ENCODE data around the gene ENDOG.
"Not testable (repeated sequence)": the region's sequence is repeated elsewhere in the genome, so short reads cannot be mapped to it uniquely, and the experiment has no call there.

Gene ENDOG

DNA sequence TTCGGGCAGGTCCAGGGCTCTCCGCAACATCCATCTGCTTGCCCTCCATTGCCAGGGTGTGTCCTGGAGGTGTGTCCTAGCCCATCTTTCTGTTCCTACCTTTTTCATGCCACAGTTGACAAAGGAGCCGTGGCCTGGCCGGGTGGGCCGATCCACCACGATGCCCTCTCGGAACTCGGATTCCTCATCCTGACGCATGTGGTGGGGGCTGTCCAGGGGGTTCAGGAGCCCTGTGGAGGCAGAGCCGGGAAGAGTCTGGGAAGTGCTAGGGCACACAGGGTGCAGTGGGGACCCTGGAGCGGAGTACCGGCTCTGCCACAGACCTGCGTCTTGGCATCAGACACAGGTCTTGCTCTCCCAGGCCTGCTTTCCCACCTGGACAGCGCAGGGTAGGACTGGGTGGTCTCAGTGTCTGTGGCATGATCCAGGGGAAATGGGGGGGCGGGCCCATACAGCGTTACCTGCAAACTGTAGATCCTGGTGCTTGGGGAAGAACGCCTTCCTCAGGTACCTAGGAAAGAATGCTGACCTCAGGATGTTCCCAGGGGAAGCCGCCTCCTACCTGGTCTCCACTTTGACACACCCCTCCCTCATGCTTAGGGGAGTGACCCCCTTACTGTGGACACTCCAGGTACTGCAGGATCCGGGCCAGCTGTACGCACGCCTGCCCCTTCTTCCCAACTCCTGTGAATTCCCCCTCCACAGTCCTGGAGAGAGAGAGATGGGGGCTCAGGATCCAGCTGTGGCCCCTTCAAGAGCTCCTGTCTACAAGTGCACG lies 7.8 kb downstream of the ENDOG start:
- in situ Hi-C loops (cut with HindIII; ENCODE audit: low sequenced_read_pairs), result no loop called here

DNA sequence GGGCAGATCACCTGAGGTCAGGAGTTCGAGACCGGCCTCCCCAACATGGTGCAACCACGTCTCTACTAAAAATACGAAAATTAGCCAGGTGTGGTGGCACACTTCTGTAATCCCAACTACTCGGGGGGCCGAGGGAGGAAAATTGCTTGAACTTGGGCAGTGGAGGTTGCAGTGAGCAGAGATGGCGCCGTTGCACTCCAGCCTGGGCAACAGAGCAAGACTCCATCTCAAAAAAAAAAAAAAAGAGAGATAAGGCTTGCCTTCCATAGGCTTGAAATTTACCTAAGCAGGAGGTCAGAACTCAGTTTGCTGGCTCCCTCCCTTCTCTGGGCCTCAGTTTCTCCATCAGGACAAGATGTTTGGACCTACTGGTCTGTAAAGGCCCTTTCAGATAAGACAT lies 10.0 kb downstream of the ENDOG start:
- in situ Hi-C loops (cut with HindIII; ENCODE audit: low sequenced_read_pairs), result no loop called here

DNA sequence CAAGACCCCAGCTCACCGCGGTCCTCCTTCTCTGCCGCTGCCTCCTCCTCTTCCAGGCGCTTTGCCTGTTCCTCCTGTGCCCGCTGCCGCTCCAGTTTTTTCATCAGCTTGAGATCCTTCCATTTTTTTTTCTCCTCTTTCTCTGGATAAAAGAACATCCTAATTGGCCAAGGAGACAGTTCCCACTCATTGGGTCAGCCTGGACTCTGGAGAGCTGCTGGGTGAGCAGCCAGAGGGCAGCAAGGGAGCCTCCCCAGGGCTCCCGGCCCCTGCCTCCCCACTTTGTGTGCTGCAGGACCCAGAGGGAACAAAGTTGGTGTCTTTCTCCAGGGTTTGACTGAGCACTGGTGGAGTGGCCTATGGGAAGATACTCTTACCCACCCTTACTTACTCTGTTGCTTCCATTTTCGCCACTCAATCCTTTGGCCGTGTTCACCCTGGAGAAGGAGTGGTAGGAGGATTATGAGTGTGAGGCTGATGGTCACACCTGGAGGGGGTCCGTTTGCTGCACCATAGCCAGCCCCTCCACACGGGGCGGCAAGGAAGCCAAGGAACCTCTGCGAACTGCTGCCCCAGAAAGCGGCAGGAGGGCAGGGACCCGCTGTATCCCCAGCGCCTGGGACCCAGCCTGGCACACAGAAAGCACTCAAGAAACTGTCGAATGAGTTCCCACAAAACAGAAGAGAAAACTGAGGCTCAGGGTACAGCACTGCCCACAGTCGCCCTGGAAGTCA lies 10.6 kb downstream of the ENDOG start:
- in situ Hi-C loops (cut with HindIII; ENCODE audit: low sequenced_read_pairs), result no loop called here

DNA sequence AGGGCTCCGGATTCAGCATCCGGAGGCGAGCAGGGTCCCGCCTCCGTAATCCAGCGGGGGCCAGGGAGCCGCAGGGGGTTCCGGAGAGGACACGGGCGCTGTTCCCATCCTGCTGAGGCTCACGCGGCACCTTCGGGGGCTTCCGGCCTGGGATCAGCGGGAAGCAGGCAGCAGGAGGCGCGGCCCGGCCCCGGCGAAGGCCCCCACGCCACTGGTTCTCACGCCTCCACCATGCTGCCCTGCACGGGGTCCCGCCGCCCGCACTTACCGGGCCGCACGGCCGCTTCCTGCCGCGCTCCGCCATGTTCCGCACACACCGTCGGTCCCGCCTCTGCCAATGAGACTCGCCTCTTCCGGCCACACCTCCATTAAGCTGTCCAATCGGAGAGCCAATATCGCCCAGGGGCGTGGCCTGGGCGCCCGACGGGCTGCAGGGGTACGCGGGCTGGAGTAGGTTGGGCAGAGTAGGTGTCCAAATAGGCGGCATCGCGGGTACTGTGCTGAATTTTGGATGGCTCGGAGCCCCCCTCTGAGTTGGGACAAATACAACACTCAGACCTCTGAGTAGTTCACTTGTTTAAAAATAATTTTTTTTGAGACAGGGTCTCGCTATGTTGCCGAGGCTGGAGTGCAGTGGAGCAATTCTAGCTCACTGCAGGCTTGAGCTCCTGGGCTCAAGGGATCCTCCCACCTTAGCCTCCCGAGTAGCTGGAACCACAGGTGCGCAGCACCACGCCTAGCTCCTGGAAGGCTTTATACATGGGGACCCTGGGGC lies 11.4 kb downstream of the ENDOG start, which contains the start of gene SPOUT1:
TSS of gene SPOUT1 (minus strand) at position 318 of the 775 bp plus-strand sequence. CDS start at position 304, 14 bp downstream.
- in situ Hi-C loops (cut with HindIII; ENCODE audit: low sequenced_read_pairs), result no loop called here

DNA sequence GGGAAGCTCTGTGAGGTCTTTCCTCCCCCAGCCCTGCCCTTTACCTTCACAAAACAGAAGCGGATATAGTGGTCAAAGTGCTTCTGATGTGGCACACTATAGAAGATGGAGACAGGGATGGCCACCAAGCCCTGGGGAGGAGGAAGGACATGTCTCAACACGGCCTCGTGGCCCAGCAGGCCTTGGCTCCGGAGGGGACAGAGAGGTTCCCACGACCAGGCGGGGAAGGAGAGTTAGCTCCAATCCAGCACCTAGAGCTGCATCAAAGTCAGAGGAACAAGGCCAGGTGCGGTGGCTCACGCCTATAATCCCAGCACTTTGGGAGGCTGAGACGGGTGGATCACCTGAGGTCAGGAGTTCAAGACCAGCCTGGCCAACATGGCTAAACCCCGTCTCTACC lies 15.4 kb downstream of the ENDOG start:
- in situ Hi-C loops (cut with HindIII; ENCODE audit: low sequenced_read_pairs), result no loop called here

DNA sequence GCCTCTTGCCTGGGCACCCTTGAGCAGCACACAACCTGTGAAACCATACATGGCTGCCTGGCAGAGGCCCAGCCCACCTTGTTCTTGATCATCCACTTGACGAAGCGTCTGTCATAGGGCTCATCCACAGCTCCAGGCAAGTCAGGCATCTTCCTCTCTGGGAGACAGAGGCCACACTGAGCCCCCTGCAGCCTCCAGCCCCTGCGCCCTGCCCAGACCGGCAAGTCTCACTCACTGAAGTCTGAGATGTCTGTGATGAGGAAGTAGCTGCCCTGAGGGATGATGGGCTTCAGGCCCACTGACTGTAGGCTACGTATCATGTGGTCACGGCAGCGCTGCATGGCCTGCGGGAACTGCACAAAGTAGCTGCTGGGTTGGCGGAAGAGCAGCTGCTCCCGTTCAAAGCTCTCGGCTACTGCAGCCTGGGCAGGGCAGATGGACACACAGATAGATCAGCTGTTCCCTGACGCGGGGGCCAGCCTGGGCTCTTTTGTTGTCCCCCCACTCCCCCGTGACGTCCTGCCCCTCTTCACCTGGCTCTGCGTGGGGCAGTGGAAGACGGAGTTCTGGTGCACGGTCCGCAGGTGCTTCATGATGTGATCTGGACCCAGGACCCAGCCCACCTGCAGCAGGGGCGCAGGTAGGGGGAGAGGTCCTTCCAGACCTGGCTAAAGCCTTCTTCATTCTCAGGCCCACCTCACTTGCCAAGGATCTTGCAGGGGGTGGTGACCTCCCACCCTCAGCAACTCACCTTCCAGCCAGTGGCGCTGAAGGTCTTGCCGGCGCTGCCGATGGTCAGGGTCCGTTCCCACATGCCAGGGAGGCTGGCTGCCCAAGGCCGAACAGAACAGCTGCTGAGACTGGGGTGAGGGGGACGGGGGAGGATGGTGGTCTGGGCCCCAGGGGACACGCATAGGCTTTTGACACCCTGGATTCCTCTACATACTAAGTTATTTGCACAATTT lies 17.2 kb downstream of the ENDOG start:
- in situ Hi-C loops (cut with HindIII; ENCODE audit: low sequenced_read_pairs), result no loop called here

DNA sequence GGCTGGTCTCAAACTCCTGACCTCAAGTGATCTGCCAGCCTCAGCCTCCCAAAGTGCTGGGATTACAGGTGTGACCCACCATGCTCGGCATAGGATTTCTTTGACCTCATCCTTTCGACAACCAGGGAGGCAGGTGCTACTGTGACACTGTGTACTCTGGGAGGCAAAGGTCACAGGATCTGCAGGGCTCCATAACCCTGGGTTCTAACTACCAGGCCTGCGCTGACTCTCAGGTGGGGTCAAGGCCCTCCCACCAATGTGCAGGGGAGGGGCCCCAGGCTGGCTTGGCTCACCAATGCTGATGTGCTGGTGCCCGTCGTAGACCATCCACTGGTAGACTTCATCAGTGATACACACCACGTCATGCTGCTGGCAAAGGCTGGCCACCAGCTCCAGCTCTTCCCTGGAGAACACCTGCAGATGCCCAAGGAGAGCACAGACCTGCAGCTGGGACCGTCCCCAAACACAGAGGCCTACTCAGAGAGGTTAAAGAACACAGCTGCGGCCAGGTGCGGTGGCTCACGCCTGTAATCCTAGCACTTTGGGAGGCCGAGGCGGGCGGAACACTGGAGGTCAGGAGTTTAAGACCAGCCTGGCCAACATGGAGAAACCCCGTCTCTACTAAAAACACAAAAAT lies 18.3 kb downstream of the ENDOG start:
- in situ Hi-C loops (cut with HindIII; ENCODE audit: low sequenced_read_pairs), result no loop called here

DNA sequence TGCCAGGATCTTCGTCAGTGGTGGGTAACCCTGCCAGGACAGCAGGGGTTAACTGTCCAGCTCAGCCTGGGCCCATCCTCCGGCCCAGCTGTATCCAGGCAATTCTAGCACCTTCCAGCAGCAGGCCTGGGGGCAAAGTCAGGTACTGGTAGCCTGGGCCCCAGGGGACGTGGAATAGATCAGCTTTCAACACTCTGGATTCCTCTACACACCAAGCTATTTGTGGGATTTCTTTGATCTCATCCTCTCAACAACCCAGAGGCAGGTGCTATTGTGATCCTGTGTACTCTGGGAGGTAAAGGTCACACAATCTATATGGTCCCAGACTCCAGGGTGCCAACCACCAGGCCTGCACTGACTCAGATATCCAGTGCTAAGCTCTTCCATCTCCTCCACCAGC lies 20.0 kb downstream of the ENDOG start:
- in situ Hi-C loops (cut with HindIII; ENCODE audit: low sequenced_read_pairs), result no loop called here

DNA sequence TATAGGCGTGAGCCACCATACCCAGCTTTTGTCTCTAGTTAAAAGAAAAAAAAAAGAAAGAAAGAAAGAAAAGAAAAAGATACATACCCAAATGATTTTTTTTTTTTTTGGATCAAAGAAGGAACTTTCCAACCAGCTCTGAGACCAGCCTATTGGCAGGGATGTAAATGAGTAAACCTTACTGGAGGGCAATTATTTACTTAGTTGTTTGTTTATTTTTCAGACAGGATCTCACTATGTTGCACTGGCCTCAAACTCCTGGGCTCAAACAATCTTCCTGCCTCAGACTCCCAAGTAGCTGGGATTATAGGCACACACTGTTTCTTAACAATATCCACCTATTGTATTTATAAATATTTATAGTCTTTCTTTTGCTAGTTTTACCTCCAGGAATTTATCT lies 22.2 kb downstream of the ENDOG start:
- in situ Hi-C loops (cut with HindIII; ENCODE audit: low sequenced_read_pairs), result no loop called here

DNA sequence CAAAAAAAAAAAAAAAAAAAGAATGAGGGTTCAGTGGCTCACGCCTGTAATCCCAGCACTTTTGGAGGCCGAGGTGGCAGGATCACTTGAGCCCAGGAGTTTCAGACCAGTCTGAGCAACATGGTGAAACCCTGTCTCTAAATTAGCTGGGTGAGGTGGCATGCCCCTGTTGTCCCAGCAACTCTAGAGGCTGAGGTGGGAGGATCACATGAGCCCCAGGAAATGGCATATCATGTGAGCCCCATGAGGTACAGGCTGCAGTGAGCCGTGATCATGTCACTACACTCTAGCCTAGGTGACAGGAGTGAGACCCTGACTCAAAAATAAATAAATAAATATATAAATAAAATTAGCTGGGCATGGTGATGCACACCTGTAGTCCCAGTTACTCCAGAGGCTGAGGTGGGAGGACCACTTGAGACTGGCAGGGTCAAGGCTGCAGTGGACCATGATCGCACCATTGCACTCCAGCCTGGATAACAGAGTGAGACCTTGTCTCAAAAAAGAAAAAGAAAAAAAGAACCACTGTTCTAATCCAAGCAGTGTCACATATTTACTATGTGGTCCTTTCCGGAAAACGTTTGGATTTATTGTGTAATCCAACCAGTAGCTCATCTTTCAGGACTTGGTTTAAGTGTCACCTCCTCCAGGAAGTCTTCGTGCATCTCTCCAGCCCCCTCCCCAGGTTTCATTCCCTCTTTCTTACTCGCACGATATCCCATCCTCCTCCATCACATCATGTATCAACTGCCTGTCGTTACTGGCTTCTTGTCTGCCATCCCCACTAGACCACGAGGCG lies 23.6 kb downstream of the ENDOG start:
- in situ Hi-C loops (cut with HindIII; ENCODE audit: low sequenced_read_pairs), result no loop called here

DNA sequence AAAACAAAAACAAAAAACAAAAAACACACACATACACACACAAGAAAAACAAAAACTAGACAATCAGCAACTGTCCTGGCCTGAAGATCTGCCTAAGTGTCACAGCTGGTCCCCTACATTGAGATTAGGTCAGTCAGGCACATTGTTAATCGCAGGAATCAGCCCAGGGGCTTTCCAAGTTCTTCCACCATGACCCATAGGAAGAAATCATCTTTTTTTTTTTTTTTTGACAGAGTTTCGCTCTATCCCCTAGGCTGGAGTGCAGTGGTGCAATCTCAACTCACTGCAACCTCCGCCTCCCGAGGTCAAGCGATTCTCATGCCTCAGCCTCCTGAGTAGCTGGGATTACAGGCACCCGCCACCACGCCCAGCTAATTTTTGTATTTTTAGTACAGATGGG lies 24.9 kb downstream of the ENDOG start:
- in situ Hi-C loops (cut with HindIII; ENCODE audit: low sequenced_read_pairs), result not testable (repeated sequence)

DNA sequence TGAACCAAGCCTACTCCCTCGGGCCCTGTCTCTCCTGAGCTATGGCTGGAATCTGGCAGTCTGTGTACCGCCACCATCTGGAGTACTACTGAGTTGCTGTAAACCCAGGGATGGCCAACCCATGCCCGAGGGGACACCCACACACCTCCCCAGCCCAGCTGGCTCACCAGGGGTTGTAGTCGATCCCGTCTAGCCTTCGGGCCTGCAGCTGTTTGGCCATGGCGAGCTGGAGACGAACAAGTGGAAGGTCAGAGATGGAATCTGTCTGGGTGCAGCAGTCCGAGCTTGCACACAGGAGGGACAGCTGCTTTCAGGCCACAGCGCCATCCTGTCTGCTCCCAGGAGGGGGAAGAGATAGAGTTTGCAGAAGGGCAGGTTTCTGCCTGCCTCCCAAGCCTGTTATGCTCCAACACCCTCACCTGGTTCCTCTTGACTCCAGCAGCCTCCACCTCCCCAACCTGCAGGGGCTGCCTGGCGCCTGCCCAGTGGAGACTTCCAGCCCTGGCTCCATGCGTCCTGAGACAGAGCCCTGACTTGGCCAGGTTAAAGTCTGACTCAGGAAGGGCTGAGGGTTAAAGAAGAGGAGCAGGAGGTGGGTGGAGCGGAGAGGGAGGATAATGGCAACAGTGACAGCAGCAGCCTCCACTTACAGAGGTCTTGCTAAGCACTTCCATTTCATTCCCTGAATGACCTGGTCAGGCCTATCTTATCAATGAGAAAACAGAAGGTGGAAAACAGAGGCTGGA lies 27.1 kb downstream of the ENDOG start:
- in situ Hi-C loops (cut with HindIII; ENCODE audit: low sequenced_read_pairs), result no loop called here

DNA sequence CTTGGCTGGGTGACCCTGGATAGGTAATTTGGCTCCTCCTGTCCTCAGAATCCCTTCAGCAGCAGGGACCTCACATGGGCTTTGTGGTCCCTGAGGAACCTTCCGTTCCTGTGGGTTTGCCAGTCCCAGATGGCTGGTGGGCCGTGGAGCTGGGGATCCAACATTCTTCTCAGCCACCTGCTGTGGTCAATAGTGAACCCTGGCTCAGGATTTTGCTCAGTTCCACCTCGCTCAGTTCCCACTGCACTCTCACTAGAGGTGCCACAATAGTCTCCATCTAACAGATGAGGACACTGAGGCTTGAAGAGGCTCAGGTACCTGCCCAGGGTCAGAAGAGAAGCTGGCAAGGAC lies 28.4 kb downstream of the ENDOG start:
- in situ Hi-C loops (cut with HindIII; ENCODE audit: low sequenced_read_pairs), result no loop called here

DNA sequence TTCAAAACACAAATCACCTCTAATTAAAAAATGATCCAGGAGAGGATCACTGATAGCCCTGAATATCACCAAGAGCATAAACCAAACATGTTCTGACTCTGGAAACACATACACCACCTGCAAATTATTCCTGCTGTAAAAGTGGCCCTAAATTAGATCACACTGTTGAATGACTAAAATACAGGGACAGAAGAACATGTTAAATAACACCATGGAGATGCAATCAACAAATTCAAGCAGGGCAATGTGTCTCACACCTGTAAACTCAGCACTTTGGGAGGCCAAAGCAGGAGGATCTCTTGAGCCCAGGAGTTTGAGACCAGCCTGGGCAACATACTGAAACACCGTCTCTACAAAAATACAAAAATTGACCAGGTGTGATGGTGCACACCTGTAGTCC lies 29.5 kb downstream of the ENDOG start:
- in situ Hi-C loops (cut with HindIII; ENCODE audit: low sequenced_read_pairs), result no loop called here

DNA sequence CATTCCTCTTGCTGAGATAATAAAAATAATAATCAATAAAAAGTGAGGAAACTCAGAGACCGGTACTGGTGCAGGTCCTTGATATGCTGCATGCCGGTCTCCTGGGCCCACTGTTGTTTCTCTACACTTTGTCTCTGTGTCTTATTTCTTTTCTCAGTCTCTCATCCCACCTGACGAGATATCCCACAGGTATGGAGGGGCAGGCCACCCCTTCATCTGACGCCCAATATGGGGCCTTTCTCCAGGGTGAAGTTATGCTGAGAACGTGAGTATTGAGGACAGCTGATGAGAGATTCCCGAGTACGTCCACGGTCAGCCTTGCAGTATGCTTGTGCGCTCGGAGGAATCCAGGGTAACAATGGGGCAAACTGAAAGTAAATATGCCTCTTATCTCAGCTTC lies 32.7 kb downstream of the ENDOG start:
- in situ Hi-C loops (cut with HindIII; ENCODE audit: low sequenced_read_pairs), result not testable (repeated sequence)

DNA sequence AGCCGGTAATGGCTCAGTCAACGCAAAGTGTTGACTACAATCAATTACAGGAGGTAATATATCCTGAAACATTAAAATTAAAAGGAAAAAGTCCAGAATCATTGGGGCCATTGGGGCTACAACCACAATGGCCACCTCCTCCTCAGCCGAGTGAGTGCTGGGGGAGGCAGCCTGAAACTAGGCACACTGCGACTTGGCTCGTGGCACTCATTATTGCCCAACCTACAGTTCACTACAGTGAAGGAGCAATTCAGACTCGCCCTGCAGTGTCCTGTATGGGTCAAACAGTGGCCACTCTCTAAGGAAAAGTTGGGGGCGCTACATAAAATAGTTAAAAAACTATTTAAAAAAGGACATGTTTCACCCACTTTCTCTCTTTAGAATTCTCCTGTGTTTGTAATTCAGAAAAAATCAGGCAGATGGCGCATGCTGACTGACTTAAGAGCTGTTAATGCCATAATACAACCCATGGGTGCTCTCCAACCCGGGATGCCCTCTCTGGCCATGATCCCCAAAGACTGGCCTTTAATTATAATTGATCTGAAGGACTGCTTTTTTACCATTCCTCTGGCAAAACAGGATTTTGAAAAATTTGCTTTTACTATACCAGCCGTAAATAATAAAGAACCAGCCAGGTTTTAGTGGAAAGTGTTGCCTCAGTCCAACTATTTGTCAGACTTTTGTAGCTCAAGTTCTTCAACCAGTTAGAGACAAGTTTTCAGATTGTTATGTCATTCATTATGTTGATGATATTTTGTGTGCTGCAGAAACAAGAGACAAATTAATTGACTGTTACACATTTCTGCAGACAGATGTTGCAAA lies 33.7 kb downstream of the ENDOG start:
- in situ Hi-C loops (cut with HindIII; ENCODE audit: low sequenced_read_pairs), result not testable (repeated sequence)

DNA sequence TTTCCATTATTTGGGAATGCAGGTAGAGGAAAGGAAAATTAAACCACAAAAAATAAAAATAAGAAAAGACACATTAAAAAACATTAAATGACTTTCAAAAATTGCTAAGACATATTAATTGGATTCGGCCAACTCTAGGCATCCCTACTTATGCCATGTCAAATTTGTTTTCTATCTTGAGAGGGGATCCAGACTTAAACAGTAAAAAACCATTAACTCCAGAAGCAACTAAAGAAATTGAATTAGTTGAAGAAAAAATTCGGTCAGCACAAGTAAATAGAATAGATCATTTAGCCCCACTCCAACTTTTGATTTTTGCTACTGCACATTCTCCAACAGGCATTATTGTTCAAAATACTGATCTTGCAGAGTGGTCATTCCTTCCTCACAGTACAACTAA lies 34.3 kb downstream of the ENDOG start:
- in situ Hi-C loops (cut with HindIII; ENCODE audit: low sequenced_read_pairs), result not testable (repeated sequence)

DNA sequence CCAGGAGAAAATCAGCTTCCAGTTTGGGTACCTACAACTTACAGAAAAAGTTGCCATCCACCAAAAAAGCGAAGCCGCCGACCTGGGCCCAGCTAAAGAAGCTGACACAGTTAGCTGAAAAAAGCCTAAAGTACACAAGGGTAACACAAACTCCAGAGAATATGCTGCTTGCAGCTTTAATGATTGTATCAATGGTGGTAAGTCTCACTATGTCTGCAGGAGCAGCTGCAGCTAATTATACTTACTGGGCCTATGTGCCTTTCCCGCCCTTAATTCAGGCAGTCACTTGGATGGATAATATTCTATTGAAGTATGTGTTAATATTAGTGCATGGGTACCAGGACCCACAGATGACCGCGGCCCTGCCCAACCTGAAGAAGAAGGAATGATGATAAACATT lies 36.2 kb downstream of the ENDOG start:
- in situ Hi-C loops (cut with HindIII; ENCODE audit: low sequenced_read_pairs), result not testable (repeated sequence)
